ENCODE measurements around the gene FEM1B.

FEM1B gene

GRCh38 chr15:68268405-68268804 is 9.1 kb upstream of the FEM1B start:
- no peak for TF ChIP-seq CTCF (IDR thresholded peaks at IDR 0.05; ENCODE audit: control insufficient read depth, extremely low read depth, insufficient read depth)
- no peak for DNase-seq (ENCODE audit: low read depth)
- no peak overlapping the region for H3K4me3 ChIP-seq (ENCODE audit: low read depth, low read length)

- DNase-seq (ENCODE audit: low read depth): no peak
Measured at GRCh38 chr15:68271854-68272471, 5.6 kb upstream of the FEM1B start.

GRCh38 chr15:68272721-68273271 is 4.7 kb upstream of the FEM1B start:
- no peak for TF ChIP-seq CTCF (IDR thresholded peaks at IDR 0.05; ENCODE audit: control insufficient read depth, extremely low read depth, insufficient read depth)
- DNase-seq (ENCODE audit: low read depth): no peak
- H3K4me3 ChIP-seq (ENCODE audit: low read depth, low read length): no peak overlapping the region

More at GRCh38 chr15:68271854-68272471, 5.6 kb upstream of the FEM1B start:
- no peak for TF ChIP-seq CTCF (IDR thresholded peaks at IDR 0.05; ENCODE audit: control insufficient read depth, extremely low read depth, insufficient read depth)
- no peak overlapping the region for H3K4me3 ChIP-seq (ENCODE audit: low read depth, low read length)

- no peak for DNase-seq (ENCODE audit: low read depth)
- no peak for TF ChIP-seq CTCF (IDR thresholded peaks at IDR 0.05; ENCODE audit: control insufficient read depth, extremely low read depth, insufficient read depth)
- no peak overlapping the region for H3K4me3 ChIP-seq (ENCODE audit: low read depth, low read length)
Measured at GRCh38 chr15:68274201-68274848, 3.2 kb upstream of the FEM1B start.

- peak; percentile 89 for DNase-seq (ENCODE audit: low read depth)
- H3K4me3 ChIP-seq (ENCODE audit: low read depth, low read length): peak overlapping the region; percentile 10
- TF ChIP-seq CTCF (IDR thresholded peaks at IDR 0.05; ENCODE audit: control insufficient read depth, extremely low read depth, insufficient read depth): no peak
Measured at GRCh38 chr15:68275165-68275746, 2.3 kb upstream of the FEM1B start.

GRCh38 chr15:68276668-68277067 is 877 bp upstream of the FEM1B start:
- no peak for DNase-seq (ENCODE audit: low read depth)
- TF ChIP-seq CTCF (IDR thresholded peaks at IDR 0.05; ENCODE audit: control insufficient read depth, extremely low read depth, insufficient read depth): no peak

More at GRCh38 chr15:68276668-68277067, 877 bp upstream of the FEM1B start:
- peak overlapping the region; percentile 89 for H3K4me3 ChIP-seq (ENCODE audit: low read depth, low read length)

Data from LNCaP clone FGC (cell line).